Stimulated activated CD4-positive, alpha-beta T cell treated with anti-CD3 and anti-CD28 coated beads, Interleukin-2, amount 100 ng/mL, for 24 hours (primary cell): ENCODE measurements around the gene POLR2E.
A peak's percentile ranks its signal among the peaks of the same experiment; 100 is the strongest.

Experiments used
- DNase-seq, 2 donors: peaks; one replicate each; pipeline ENCODE4 v3.0.0-alpha.2; 2020

POLR2E gene

DNA sequence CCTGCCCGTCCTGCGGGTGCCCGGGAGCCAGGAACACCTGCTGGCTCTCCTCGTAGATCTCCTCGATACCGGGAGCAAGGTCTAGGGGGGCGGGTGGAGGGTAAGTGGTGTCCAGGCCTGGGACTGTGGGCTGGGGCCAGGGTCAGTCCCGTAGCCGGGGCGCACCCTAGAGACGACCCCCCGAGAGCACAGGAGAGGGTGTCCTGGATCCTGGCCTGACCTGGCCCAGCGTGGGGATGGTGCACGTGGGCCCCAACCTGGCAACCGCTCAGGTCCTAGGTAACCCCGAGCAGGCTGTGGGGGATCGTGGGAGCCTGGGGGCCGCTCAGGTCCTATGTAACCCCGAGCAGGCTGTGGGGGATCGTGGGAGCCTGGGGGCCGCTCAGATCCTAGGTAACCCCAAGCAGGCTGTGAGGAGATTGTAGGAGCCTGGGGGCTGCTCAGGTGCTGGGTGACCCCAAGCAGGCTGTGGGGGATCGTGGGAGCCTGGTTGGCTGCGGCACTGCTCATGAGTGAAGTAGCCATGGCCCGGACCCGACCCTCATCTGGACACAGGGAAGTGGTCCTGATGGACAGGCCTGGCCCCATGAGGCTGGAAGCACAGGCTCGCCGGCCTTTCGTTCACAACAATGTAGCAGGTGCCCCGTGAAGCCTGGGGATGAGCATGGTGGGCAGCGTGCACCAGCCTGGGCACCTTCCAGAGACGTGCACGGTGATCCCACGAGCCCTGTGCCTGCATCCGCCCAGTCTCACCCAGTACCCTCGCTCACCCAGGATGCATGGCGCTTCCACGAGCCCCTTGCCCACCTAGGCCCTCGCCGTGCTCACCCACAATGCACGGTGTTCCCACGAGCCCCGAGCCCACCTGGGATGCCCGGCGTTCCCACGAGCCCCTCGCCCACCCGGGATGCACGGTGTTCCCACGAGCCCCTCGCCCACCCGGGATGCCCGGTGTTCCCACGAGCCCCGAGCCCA is 14.8 kb upstream of the POLR2E start:
- no peak for DNase-seq

DNA sequence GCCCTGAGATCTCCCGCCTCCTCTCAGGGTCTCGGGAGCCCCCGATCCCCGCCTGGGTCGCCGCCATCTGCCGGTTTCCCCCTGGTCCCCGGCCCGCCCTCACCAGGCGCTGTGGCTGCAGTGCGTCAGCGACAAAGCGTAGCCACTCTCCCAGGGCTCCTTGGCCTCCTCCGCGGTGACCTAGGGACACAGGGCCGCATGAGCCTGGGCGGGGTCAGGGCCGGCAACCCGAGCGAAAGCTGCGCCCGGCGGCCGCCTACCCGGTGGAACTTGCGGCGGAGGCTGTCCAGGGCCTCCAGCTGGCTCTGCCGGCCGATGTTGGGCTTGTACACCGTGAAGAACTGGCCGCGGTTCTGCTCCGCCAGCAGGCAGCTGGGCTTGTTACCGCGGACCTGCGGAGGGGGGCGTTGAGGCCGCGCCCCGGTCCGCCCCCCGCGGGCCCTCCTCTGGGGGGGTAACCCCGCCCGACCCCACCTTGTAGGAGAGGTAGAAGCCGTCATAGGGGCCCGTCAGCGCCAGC is 13.9 kb upstream of the POLR2E start:
- no peak for DNase-seq

DNA sequence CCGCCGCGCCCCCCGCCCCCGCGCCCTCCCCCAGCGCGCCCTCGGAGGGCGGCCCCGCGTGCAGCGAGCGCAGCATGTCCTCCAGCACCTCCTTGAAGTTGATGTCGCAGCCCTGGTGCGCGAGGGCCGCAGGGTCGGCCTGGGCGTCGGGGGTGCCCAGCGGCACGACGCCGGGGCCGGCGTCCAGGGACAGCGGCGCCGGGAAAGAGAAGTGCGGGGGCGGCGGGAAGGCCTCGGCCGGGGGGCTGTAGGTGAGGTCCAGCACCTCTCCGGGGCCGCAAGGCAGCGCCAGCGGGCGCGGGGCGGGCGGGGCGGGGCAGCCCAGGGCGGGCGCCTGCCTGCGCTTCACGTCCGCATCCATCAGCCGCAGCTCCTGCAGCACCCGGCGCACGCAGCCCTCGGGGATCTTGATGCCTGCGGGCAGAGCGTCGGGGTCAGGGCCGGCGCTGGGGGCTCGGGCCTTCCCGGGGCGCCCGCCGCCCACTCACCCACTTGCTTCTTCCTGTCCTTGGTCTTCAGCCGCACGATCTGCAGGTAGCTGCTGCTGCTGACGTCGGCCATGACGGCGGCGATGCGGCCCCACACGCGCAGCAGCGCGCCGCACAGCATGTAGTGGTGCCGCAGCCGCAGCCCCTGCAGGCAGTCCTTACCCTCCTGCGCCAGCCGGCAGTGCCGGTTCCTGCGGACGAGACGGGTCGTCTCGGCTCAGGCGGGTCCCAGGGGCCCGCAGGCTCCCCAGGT is 13.3 kb upstream of the POLR2E start:
- no peak for DNase-seq

DNA sequence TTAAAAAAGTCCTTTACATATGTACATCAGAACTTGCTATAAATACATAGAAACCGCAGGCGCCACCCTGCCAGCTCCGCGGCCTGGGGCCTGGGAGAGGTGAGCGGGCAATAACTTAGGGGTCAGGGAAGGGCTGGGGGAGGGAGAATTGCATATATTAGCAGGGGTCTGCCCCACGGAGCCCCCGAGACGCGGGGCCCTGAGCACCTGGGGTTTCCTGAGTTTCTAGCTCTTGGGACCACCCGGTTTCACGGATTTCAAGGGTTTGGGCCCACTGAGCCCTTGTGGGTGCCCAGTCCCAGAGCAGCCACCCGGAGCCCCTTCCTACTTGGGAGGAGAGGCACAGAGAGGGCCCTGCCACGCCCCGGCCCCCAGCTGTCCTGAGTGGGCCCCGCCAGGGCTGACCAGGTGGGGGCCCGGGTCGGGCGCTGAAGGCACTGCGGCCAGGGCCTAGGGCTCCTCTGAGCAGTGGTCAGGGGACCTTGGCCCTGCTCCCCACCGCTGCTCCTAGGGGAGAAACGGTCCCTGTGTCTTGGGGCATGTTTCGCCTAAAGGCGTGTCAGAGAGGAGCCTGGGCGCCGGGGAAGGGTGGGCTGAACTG is 12.6 kb upstream of the POLR2E start:
- no peak for DNase-seq

DNA sequence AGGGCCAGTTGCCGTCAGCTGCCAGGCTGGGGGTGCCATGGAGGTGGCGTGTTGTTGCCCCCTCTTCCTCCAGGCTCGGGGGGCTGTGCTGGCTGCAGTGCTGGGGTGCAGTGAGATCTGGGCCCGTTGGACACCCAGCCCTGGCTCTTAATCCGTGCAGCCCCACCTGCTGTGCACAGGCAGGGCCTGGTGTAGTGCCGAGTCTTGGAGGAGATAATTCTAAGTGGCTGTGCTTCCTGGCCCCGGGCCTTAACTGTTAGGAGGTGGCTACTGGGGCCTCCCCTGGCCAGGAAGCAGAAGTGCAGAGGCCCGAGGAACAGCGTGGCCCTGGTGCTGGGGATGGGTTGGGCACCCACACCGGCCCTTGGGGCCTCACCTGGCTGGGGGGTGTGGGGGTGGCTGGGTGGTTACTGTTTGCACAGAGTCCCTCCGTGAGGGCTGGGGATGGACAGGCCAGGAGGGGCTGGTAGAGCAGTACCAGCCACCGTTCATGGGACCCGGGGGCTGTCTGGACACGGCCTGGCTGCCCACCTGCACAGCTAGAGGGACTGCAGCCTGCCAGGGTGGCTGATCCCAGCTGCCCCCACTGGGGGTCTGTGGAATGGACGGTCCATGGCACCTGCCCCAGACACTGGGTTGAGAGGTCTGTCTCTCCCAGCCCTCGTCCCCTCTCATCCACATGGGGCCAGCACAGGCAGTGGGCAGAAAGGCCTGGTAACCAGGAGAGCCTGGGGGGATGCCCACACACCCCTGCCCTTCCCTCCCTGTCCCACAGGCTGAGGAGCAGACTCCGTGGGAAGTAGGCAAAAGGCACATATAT is 11.9 kb upstream of the POLR2E start:
- DNase-seq: no peak

DNA sequence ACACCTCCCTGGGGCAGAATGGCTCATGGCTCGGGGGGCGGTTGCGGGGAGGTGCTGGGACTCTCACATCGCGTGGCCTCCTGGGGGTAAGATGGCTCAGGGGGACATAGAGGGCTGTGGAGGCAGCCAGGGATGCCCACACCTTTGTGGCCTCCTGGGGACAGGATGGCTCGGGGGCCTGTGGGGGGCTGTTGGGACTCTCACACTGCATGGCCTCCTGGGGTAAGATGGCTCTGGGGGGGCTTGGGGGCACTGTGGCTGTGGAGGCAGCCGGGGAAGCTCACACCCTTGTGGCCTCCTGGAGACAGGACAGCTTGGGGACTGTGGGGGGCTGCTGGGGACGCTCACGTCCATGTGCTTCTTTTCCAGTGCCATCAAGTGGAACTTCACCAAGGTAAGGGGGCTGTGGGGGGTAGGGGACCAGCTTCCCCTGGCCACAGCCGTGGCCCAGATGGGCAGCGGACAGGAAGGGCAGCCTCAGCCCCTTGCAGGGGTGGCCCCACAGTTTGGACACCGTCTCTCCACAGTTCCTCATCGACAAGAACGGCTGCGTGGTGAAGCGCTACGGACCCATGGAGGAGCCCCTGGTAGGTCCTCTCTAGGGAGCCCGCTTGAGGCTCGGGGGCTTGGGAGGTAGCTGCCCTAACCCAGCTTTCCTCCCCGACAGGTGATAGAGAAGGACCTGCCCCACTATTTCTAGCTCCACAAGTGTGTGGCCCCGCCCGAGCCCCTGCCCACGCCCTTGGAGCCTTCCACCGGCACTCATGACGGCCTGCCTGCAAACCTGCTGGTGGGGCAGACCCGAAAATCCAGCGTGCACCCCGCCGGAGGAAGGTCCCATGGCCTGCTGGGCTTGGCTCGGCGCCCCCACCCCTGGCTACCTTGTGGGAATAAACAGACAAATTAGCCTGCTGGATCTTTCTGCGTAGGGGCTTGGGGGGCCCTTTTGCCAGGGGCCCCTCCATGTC is 11.0 kb upstream of the POLR2E start:
- no peak for DNase-seq

DNA sequence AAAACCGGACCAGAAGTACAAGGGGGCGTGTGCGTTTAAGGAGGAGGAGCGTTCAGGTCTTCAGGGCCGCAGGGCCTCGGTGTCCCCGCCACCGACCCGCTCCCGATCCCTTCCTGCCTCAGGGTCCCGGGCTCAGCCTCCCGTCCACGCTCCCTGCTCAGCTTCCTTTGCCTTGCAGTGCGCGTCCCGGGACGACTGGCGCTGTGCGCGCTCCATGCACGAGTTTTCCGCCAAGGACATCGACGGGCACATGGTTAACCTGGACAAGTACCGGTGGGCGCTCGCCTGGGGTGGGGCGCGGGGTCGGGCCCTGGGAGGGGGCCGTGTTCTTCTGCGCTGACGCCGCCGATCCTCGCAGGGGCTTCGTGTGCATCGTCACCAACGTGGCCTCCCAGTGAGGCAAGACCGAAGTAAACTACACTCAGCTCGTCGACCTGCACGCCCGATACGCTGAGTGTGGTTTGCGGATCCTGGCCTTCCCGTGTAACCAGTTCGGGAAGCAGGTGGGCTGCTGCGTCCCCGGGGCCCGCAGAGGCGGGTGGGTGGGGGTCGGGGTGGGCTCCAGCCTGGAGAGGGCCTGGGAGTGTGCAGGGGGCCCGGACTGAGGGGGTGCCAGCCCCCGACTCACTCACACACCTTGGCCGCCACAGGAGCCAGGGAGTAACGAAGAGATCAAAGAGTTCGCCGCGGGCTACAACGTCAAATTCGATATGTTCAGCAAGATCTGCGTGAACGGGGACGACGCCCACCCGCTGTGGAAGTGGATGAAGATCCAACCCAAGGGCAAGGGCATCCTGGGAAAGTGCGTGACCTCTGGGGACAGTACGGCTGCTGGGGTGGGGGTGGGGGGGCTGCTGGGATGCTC is 10.1 kb upstream of the POLR2E start:
- no peak for DNase-seq

DNA sequence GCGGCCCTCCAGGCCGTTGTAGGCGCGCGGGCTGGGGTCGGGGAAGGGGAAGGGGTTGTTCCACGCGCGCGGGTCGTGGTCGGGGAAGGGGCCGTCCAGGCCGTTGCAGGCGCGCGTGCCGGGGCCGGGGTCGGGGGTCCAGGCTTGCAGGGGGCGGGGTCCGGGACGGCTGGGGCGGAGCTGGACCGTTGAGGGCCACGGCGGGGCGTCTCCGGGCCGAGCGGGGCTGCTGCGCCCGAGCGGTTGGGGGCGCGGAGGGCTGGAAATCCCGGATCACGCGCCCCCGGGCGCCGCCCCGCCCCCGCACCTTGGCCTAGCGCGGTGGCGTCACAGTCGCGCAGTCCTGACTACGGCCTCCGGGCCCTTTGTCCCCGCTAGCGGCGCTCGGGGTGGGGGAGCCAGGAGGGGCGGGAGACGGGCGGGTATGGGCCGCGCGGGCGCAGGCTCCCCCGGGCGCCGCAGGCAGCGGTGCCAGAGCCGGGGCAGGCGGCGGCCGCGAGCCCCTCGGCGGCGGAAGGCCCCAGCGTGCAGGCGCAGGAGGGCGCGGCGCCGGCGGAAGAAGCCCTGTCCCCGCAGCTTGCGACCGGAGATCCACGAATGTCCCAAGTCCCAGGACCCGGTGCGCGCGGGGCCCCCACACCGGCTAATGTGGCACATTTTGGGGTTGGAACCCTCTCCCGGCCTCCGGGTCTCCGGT is 9.3 kb upstream of the POLR2E start:
- DNase-seq: peak; percentile 78 to 80

DNA sequence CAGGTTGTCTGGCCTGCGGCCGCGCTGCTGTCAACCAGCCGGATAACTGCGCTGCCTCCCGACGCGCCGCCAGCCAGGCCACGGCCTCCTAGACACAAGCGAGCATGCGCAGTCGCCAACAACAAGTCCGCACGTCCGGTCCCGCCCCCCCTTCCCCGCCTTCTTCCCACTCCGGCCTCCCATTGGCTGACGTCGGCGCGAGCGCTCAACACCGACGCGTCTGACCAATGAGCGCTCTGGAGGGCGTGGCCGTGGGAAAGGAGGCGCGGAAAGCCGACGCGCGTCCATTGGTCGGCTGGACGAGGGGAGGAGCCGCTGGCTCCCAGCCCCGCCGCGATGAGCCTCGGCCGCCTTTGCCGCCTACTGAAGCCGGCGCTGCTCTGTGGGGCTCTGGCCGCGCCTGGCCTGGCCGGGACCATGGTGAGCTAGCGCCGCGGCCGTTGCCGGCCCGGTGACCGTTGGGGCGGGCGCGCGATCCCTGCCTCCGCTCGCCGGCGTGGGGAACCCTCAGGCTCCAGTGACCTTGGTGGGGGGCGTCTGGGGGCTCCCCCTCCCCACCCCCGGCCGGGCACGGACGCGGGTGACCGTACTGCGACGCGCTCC is 8.6 kb upstream of the POLR2E start, which contains the start of gene GPX4:
Gene GPX4, plus strand, starts transcription at position 287 of the 603 bp plus-strand sequence. Its CDS starts 50 bp downstream, at position 337.
- DNase-seq: peak; percentile 98 to 99

DNA sequence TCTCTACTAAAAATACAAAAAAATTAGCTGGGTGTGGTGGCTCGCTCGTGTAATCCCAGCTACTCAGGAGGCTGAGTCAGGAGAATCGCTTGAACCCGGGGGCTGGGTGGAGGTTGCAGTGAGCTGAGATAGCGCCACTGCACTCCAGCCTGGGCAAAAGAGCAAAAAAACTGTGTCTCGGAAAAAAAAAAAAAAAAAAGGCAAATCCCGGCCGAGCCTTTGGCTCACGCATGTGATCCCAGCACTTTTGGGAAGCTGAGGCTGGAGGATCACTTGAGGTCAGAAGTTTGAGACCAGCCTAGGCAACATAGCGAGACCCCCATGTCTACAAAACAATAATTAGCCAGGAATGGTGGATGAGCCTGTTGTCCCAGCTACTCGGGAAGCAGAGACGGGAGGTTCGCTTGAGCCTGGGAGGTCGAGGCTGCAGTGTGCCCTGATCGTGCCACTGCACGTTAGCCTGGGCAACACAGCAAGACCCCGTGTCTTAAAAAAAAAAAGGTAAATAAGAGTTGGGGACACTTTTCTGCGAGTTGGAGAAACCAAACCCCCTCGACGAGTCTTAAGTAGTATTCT is 8.0 kb upstream of the POLR2E start:
- DNase-seq: no peak

DNA sequence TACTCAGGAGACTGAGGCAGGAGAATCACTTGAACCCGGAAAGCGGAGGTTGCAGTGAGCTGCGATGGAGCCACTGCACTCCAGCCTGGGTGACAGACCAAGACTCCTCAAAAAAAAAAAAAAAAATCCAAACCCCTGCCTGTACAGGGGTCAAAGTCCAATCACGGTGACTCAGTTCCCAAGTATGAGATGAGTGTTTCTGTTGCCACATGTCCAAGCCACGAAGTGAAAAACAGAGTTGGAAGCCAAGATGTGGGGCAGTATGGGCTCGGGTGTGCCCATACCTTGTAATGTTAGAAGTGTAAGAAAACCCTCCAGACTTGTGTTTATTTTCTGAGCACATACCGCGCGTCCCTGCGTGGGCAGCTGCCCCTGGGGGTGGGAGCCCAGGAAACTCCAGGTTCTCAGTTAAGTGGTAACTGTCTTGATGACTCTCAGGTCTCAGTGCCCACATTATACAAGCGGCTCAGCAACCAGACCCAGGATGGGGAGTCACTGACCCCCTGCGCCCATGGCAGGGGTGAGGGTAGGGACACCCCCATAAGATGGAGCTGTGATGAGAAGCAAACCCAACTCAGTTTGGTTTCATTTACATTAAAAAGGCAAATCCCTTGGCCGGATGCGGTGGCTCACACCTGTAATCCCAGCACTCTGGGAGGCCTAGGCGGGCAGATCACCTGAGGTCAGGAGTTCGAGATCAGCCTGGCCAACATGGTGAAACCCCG is 7.4 kb upstream of the POLR2E start:
- DNase-seq: peak; percentile 66 to 72

DNA sequence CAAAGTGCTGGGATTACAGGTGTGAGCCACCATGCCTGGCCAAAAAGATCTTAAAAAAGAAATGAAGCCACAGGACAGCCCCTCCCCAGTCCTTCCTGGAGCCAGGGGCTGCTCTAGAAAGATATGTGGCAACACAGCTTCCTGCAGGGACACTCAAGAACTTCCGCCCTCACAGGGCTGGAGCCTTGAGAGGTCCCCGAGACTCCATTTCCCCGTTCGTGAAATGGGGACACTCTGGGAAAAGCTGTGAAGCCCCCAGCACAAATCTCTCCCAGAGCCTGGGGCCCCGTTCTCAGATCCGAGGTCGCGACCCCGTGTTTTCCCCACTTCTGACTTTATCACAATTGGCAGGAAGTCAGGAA is 6.1 kb upstream of the POLR2E start:
- no peak for DNase-seq

DNA sequence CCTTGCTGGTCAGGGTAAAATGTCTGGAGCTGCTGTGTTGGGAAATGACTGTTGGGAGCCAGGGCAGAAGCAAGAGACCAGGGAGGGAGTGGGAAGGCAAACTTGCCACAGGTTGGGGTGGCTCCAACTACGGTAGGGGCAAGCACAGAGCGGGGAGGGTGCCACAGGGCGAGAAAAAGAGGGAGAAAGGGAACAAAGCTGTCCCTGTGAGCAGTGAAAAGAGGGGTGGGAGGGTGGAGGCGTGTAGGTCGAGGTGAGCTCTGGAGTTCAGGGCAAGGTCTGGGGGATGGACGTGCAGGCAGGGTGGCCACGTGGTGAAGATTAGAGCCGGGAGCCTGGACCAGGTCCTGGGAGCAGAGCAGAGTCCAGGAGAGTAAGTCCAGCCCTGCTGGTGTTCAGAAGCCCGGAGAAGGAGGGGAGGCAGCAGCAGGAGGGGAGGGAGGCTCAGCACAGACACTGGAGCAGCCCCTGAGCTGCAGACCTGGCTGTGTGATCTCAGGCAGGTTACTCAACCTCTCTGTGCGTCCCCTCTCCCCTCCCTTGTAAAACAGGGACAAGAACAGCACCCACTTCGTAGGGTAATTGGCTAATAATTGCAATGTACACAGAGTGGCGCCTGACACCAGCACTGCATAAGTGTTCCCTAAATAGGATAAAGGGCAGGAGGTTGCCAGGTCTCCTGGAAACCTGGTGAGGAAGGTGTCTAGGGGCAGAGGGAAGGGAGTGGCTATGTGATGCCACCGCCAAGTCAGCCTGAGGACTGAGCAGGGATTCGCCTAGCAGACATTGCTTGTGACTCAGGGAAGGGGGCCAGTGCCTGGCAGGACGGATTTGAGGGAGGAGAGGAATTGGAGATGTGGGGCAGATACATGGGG is 3.2 kb upstream of the POLR2E start:
- DNase-seq: no peak

DNA sequence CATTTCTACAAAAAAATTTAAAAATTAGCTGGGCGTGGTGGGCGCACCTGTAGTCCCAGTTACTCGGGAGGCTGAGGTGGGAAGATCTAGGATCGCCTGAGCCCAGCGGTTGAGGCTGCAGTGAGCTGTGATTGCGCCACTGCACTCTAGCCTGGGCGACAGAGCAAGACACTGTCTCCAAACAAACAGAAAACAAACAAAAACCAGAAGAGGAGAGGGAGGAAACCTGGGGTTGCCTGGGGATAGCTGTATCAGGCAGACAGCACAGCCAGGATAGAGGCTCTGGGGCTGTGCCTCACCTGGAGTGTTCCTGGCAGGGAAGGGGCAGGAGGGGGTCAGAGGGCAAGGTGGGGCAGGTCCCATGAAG is 2.6 kb upstream of the POLR2E start:
- no peak for DNase-seq

DNA sequence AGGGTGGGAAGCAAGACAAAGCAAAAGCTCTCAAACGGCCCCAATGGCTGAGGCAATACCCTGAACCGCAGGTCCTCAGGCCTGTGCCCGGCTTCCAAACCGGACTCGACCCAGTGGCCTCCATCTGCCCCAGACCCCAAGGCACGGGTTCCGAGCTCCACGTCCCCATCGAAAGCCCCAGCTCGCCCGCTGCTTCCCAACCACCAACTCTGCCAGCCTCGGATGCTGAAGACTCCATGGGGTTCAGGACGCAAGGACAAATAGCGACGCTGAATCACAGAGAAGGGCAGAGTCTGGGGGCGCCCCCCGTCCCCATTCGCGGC is 559 bp downstream of the POLR2E start:
- DNase-seq: no peak

DNA sequence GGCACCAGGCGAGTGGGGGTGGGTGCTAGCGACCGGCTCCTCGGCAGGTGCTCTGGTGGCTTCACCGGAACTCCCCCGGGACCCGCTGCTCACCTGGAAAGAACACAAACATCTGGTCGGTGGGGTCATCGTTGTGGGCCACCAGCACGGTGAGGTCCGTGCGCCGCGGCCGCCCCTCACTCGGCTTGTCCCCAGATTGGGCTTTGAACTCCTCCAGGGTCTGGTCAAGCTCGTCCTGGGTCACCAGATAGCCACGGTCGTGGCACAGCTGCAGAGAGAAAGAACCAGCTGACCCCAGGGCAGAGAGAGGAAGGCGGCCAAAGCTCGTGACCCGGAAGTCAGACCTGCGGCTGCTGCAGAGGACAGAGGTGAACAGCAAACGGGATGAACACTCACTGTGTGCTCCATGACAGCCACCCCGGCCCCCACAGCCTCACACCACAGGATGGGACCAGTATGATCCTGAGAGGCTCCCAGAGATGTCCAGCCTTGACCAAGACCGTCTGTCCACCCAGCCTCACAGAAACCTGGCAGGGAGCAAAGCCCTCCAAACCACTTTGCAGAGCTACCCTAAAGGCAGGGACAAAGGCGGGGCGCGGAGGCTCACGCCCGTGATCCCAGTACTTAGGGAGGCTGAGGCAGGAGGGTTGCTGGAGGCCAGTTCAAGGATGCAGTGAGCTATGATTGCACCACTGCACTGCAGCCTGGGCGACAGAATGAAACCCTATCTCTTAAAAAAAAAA is 1.2 kb downstream of the POLR2E start:
- no peak for DNase-seq
